22Rv1 (cell line): ENCODE data around the gene MPHOSPH6.
"Not testable (repeated sequence)": the region's sequence is repeated elsewhere in the genome, so short reads cannot be mapped to it uniquely, and the experiment has no call there.

Source experiments
- H3K27ac ChIP-seq: fragments of 450-650 bp; 2 replicates; pipeline ENCODE4 v1.5.1; 2017
- ZFX ChIP-seq: fragments of 450-650 bp; IDR thresholded peaks from 2 replicates; pipeline ENCODE4 v1.6.1; 2017; ENCODE audit warnings: antibody characterized with exemption, borderline replicate concordance
- TF ChIP-seq, protein P1 (sequence below): fragments of 450-650 bp; IDR thresholded peaks from 2 replicates; pipeline ENCODE4 v1.5.1; 2017; ENCODE audit warnings: mild to moderate bottlenecking

The MPHOSPH6 gene, protein sequence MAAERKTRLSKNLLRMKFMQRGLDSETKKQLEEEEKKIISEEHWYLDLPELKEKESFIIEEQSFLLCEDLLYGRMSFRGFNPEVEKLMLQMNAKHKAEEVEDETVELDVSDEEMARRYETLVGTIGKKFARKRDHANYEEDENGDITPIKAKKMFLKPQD

DNA sequence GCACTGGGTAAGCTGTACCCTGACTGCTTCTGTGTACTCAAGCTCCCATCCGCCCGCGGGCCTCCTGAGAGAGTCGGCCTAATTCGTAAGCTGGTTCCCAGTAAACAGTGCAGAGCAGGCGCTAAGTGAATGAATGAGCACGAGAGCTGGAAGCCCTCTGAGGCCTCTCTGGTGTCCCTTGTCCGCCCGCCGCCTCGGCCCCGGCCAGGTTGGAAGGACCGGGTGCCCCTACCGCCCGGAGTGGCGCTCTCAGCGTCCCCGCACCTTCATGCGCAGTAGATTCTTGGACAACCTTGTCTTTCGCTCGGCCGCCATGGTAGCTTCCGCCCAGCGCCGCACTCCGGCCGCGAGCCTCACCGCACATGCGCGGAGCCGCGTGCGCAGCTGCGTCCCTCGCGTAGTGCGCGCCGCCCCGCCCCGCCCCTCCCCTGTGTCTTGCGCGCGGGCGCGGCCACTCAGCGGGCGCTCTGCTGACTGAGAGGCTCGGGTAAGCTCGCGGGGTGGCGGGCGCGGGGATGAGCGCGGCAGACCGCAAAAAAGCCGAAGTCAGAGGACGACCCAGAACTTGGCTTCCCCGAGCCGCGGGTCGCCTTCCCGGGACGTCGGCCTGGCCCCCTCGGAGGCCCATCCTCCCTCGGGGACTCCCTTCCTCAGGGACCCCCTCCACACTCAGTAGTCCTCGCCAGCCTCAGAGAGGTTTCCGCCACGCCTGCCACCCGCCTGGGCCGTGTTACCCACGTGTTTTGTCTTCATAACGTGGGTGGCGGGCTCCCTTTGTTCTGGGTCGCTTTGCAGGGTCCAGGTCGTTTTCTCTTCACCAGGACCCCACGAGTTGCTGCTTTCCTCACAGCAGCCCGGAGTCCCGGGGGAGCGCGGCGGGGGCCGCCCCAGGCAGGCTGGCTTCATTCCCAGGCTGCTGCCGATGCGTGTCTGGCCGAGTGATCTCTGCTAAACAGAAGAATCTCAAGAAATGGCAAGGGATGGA lies at the start of gene MPHOSPH6:
Gene MPHOSPH6 (minus strand): TSS at position 364 of the 985 bp plus-strand sequence. CDS start 49 bp downstream, at position 315.
- H3K27ac ChIP-seq: peak within 1 kb of the TSS; percentile 60
- no peak for TF ChIP-seq ZFX

DNA sequence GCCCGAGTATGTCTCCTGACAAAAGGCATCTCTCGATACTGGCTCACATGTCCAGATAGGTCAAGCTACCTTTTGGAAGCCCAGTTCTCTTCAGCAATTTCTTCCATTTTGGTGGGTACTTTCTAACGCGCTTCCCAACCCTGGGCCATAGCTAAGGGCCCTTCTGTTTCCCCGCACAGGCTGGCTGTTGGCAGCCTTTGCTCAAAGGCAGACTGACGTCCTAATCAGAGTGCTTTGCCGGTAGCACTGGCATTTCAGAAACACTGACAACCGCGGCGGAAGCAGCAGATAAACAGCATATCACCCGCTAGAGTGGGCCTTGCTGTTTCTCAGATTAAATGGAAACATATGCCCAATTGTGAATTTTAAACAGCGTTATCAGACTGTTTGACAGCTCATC lies 49.3 kb upstream of the MPHOSPH6 start:
- no peak overlapping the region for H3K27ac ChIP-seq
- TF ChIP-seq ZFX: no peak
- TF ChIP-seq, protein P1, sequence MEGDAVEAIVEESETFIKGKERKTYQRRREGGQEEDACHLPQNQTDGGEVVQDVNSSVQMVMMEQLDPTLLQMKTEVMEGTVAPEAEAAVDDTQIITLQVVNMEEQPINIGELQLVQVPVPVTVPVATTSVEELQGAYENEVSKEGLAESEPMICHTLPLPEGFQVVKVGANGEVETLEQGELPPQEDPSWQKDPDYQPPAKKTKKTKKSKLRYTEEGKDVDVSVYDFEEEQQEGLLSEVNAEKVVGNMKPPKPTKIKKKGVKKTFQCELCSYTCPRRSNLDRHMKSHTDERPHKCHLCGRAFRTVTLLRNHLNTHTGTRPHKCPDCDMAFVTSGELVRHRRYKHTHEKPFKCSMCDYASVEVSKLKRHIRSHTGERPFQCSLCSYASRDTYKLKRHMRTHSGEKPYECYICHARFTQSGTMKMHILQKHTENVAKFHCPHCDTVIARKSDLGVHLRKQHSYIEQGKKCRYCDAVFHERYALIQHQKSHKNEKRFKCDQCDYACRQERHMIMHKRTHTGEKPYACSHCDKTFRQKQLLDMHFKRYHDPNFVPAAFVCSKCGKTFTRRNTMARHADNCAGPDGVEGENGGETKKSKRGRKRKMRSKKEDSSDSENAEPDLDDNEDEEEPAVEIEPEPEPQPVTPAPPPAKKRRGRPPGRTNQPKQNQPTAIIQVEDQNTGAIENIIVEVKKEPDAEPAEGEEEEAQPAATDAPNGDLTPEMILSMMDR: no peak

DNA sequence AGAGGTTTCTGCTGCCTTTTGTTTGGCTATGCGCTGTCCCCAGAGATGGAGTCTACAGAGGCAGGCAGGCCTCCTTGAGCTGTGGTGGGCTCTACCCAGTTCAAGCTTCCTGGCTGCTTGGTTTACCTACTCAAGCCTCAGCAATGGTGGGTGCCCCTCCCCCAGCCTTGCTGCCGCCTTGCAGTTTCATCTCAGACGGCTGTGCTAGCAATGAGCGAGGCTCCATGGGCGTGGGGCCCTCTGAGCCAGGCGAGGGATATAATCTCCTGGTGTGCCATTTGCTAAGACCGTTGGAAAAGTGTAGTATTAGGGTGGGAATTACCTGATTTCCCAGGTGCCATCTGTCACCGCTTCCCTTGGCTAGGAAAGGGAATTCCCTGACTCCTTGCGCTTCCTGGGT lies 39.3 kb upstream of the MPHOSPH6 start:
- H3K27ac ChIP-seq: not testable (repeated sequence)

DNA sequence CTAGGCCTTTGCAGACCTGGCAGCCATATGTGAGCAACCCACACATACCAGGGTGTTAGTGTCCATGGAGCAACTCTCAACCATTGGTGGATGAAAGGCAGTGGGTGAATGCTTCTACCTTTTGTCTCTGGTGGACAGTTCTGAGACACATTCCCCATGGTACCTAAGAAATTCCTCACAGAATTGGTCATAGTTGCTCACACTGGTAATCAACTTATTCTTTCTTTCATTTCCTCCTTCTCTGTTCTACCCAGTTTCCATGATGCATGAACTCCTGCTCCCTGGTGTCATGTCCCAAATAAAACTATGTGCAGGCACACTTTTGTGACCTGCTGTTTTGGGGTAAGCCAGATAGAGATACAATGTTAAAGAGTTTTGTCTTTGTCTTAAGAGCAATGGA lies 33.2 kb upstream of the MPHOSPH6 start:
- H3K27ac ChIP-seq: no peak overlapping the region
- TF ChIP-seq, protein P1: no peak
- no peak for TF ChIP-seq ZFX

DNA sequence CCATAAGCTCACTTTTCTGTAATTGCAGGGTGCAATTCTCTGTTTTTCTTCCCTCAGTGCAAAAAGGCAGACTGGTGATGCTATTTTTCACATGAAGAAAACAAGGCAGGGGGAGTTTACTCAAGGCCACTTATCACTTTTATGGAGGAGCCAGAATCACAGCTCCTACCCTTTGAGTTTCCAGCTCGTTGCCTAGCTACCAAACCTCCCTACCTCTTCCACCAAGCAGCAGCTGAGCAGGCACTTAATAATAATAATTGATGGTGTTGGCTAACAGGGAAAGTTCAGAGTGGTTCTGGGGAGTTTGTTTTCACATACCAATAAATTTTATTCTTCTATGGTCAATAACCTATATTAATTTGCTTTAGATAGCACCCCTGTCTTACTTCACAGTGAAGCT lies 31.9 kb upstream of the MPHOSPH6 start:
- no peak for TF ChIP-seq ZFX
- TF ChIP-seq, protein P1: no peak

DNA sequence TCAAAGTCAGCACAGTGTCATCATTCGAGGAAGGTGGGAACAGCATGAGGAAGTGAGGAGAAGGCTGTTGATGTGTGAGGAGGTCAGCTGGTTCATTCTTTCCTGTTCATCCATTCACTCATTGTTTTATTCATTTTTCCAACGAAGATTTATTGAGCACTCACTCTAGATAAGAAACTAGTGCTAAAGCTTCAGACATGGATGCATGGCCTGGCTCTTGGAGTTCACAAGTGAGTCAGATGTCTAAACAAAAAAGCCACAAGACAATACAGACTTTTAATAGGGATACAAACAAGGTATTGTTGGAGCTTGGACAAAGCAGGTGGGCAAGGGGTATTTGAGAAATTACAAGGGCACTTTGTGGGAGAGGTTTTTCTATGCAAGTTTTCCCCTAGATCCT lies 31.3 kb upstream of the MPHOSPH6 start:
- TF ChIP-seq ZFX: no peak
- TF ChIP-seq, protein P1: no peak
- no peak overlapping the region for H3K27ac ChIP-seq

More for the DNA sequence above, 31.9 kb upstream of the MPHOSPH6 start:
- no peak overlapping the region for H3K27ac ChIP-seq

DNA sequence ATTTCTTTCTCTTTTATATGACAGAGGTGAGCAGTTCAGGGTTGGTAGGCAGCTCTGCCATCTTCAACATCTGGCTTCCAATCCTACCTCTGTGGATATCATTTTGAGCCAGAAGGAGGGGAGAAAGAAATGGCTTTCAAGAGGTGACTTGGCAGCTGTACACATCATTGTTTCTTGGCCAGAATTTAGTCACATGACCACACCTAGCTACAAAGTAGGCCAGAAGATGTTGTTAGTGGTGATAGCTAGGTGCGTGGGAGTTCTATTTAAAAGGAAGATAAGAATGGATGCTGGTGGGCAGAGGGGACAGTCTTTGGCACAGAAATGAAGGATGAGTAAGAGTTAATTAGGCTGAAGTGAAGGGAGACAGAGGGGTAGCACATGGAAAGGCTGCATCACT lies 29.2 kb upstream of the MPHOSPH6 start:
- no peak for TF ChIP-seq ZFX
- H3K27ac ChIP-seq: no peak overlapping the region

DNA sequence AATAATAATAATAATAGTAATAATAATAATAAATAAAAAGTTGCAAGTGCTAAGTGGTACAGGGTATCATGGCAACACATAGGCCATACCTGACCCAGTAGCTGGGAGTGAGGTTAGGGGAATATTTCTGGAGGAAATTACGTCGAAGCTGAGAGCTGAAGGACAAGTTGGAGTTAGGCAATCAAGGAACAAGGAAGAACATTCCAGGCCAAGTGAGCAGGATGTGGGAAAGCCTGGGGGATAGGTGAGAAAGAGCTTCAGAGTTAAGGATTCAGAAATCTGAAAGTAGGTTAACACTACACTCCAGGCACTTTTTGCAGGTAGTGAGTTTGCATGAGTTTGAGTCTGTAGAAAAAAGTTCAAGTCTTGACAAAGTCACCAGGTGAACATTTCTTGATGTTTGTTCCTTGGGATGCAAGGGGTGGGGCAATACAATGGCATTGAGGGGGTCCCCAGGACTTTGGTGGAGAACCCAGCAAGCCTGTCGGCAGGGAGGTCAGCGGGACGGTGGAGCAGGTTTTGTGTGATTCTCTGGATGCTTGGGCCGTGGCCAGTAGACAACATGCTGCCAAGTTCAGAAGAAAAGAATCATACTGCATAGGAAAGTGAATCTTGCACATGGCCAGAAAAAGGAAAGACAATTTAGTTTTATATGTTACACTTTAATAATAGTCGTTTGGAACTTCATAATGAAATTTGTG lies 27.7 kb upstream of the MPHOSPH6 start:
- TF ChIP-seq, protein P1: no peak
- no peak for TF ChIP-seq ZFX
- H3K27ac ChIP-seq: no peak overlapping the region
